K562 (cell line): Measurements from ENCODE around the gene SPATA24. TPM values are rescaled to one million over a fixed set of nuclear protein-coding genes. Genes with fewer than 3 reads are reported as not detected.
A peak's percentile ranks its signal among the peaks of the same experiment; 100 is the strongest.

Experiments
- ATAC-seq: fragments of 200-7000 bp; cut with Tn5 transposase; 3 replicates; pipeline ENCODE4 v1.9.1; 2020; ENCODE audit warnings: moderate library complexity
- BruUV-seq: library from RNA; stranded (reverse); fragments of 400-500 nt; replicated peaks from 2 replicates; lab custom pipeline; 2021; lab: Mats Ljungman, UMichigan
- CTCF ChIA-PET: fragments of 300-600 bp; formaldehyde crosslinking; extraction: SDS; loops from one replicate; lab custom pipeline; 2021; ENCODE audit warnings: low intra/inter-chr PET ratio; lab: Yijun Ruan, JAX
- POLR2A ChIA-PET: fragments of 300-600, 350-650 bp; sonication (Branson Sonifier 250); formaldehyde crosslinking; extraction: SDS; loops from one replicate; lab custom pipeline; 2021; ENCODE audit warnings: antibody characterized with exemption, inconsistent platforms; lab: Yijun Ruan, JAX
- DNase-seq, 4 experiments: peaks; one replicate each; pipeline versions ENCODE4 v3.0.0 to v3.0.0-alpha.2; 2011 to 2018; ENCODE audit warnings: low spot score in 3 of 4, mixed read lengths in 3 of 4; ENCODE audit errors: extremely low read depth in 1 of 4
- FAIRE-seq: peaks from 2 replicates; lab custom pipeline; 2011; peaks lifted over from hg19 to GRCh38; lab: Jason Lieb, UNC
- H2AFZ ChIP-seq: 2 replicates; pipeline ENCODE4 v1.6.0; 2011; ENCODE audit warnings: low read depth, low read length, control low read depth, inconsistent platforms
- H3K27ac ChIP-seq: fragments of 200-600 bp; 3 replicates; pipeline ENCODE4 v1.8.0; 2011; ENCODE audit warnings: low read depth, mild to moderate bottlenecking, control low read depth, inconsistent platforms, low read length, moderate library complexity, mixed read lengths; ENCODE audit errors: extremely low read depth
- H3K27me3 ChIP-seq, 2 experiments: fragments of 300-600 bp in 1 of 2; 2 replicates in 1 of 2; 3 replicates in 1 of 2; pipeline versions ENCODE4 v1.6.0 to v1.8.0; 2011; ENCODE audit warnings: inconsistent platforms in 2 of 2, low read length in 2 of 2, mild to moderate bottlenecking in 1 of 2, mixed read lengths in 1 of 2, moderate library complexity in 1 of 2; ENCODE audit not compliant: control insufficient read depth in 2 of 2, insufficient read depth in 2 of 2
- H3K36me3 ChIP-seq: fragments of 300-600 bp; 3 replicates; pipeline ENCODE4 v1.8.0; 2011; ENCODE audit warnings: mild to moderate bottlenecking, low read length, inconsistent platforms; ENCODE audit not compliant: control insufficient read depth, insufficient read depth
- H3K4me1 ChIP-seq, 2 experiments: fragments of 200-600 bp in 1 of 2; replicated peaks in 1 of 2; 2 replicates in 1 of 2; 3 replicates in 1 of 2; pipeline versions ENCODE4 v1.5.1 to v1.8.0; 2011; ENCODE audit warnings: inconsistent platforms in 2 of 2, low read length in 2 of 2, mild to moderate bottlenecking in 1 of 2, mixed read lengths in 1 of 2, moderate library complexity in 1 of 2; ENCODE audit not compliant: control insufficient read depth in 2 of 2, insufficient read depth in 2 of 2
- H3K4me2 ChIP-seq: 2 replicates; pipeline ENCODE4 v1.6.1; 2011; ENCODE audit warnings: low read length, control low read depth, inconsistent platforms, mixed read lengths; ENCODE audit not compliant: insufficient read depth
- H3K4me3 ChIP-seq: fragments of 200-600 bp; sonication (generic), shearing (Covaris generic); 2 replicates; pipeline ENCODE4 v1.5.1; 2016; ENCODE audit warnings: control low read depth, inconsistent platforms
- H3K79me2 ChIP-seq: fragments of 200-600 bp; 3 replicates; pipeline ENCODE4 v1.8.0; 2011; ENCODE audit warnings: low read length, inconsistent platforms; ENCODE audit not compliant: control insufficient read depth, insufficient read depth
- H3K9ac ChIP-seq, 2 experiments: 2 replicates each; pipeline versions ENCODE4 v1.6.0 to v1.6.1; 2011; ENCODE audit warnings: low read depth in 2 of 2, low read length in 2 of 2, control low read depth in 1 of 2, inconsistent platforms in 1 of 2, mild to moderate bottlenecking in 1 of 2, mixed read lengths in 1 of 2; ENCODE audit not compliant: insufficient read depth in 1 of 2
- H3K9me1 ChIP-seq: one replicate; pipeline ENCODE4 v1.6.0; 2011; ENCODE audit warnings: inconsistent platforms, mild to moderate bottlenecking, low read length, moderate library complexity; ENCODE audit not compliant: control insufficient read depth, insufficient read depth
- H3K9me3 ChIP-seq: replicated peaks from 2 replicates; pipeline ENCODE4 v1.5.1; 2011; ENCODE audit warnings: low read depth, low read length, inconsistent platforms; ENCODE audit not compliant: control insufficient read depth, insufficient read depth
- H4K20me1 ChIP-seq: replicated peaks from 2 replicates; pipeline ENCODE4 v1.6.1; 2011; ENCODE audit warnings: low read length, inconsistent platforms, mixed read lengths; ENCODE audit not compliant: control insufficient read depth, insufficient read depth
- RBM14 ChIP-seq: fragments of 200-400 bp; formaldehyde crosslinking; IDR thresholded peaks from 2 replicates; pipeline ENCODE4 v1.6.1; 2018; ENCODE audit warnings: low read depth, mild to moderate bottlenecking, low read length, moderate library complexity, borderline replicate concordance; ENCODE audit not compliant: insufficient read depth
- ZNF184 ChIP-seq: sonication (generic); formaldehyde crosslinking; IDR thresholded peaks from 2 replicates; pipeline ENCODE4 v1.5.0; 2020; ENCODE audit warnings: missing genetic modification reagents
- WGBS: fragments of 100-300 bp; shearing (Covaris generic); methylation state at CpG from one replicate; pipeline ENCODE4 v1.1.6; 2016; ENCODE audit warnings: low coverage, mixed read lengths; ENCODE audit not compliant: insufficient coverage; ENCODE audit errors: missing lambda C conversion rate; 5-methylcytosine and 5-hydroxymethylcytosine counted together
- in situ Hi-C: fragments of 300-500 bp; cut with MboI; formaldehyde crosslinking; loops from 4 replicates; pipeline ENCODE4 v1.15.0; 2018; ENCODE audit warnings: inconsistent platforms, mixed read lengths
- intact Hi-C: fragments of 100-400 bp; cut with micrococcal nuclease; formaldehyde crosslinking; loops from 2 replicates; pipeline ENCODE4 v1.14.2; 2022
- polyA plus RNA-seq, 8 experiments: library from polyadenylated mRNA; depleted of rRNA in 4 of 8; stranded (reverse) in 5 of 8; unstranded in 3 of 8; fragments of >200 nt; fragmentation: Nextera tagmentation in 2 of 8; fragmentation: Illumina TruSeq in 1 of 8; extraction: Ambion mirVana in 2 of 8; extraction: Trizol in 1 of 8; gene quantifications; 2 replicates each; pipeline versions ENCODE4 v1.2.1 to v1.2.3, GENCODE V29; 2011 to 2014; ENCODE audit warnings: inconsistent platforms in 1 of 8, missing spikeins in 1 of 8
- total RNA-seq, 7 experiments: library from RNA; depleted of rRNA in 6 of 7; stranded (reverse); fragments of >200 nt in 6 of 7; fragmentation: Illumina TruSeq in 2 of 7; extraction: Trizol in 2 of 7; gene quantifications; 2 replicates each; pipeline versions ENCODE4 v1.2.1 to v1.2.3, GENCODE V29; 2011 to 2021; ENCODE audit warnings: low replicate concordance in 1 of 7
- TF ChIP-seq, protein P1 (sequence below): fragments of 250-450 bp; sonication (Bioruptor Pico); IDR thresholded peaks from 2 replicates; pipeline ENCODE4 v1.8.0; 2021; ENCODE audit warnings: moderate library complexity, mild to moderate bottlenecking, inconsistent platforms
- TF ChIP-seq, protein P2 (sequence below): sonication (generic); formaldehyde crosslinking; IDR thresholded peaks from 2 replicates; pipeline ENCODE4 v1.8.1; 2023; ENCODE audit warnings: mild to moderate bottlenecking, missing genetic modification reagents

The SPATA24 gene
- total and polyA plus RNA-seq, 9 of the 15 experiments (the other 6 are each of a cell fraction or from before 2014, with no cell fraction given): 4.1 to 12.6 (median 8.0) TPM

DNA sequence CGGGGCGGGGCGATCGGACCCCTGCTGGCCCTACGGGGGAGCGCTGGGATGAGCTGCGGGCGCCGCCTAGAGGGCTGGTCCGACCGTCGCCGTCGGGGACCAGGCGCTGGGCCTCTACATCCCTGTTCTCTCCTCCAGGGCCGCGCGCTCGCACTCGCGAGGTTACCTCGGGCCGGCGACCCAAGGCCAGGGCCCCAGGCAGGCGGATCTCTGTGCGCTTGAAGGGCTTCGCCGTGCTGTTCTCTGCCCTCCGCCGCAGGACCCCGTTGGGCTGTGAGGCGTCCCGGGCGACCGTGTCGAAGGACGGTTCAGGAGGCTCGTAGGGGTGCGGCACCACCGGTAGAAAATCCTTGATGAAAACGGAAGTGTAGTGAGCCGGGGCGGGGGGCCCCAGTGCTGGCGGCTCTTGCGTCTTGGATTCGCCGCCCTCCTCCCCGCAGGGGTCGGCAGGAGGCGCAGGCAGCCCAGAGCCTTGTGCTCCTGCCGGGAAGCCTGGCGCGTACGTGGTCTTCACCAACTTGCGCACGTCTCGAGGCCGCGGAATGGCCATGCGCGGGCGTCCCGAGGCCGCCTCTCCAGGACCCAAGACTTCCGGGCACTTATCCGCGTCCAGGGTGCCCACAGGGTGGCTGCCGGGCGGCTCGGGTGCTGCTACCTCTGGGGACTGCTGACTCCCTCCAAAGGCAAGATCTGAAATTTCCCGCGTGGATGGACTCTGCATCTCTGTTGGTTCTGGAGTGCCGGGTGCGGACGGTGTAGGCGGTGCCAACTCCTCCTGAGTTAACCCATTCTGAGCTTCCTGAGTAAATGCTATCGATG lies 11.0 kb downstream of the SPATA24 start:
- intact Hi-C loops: no loop called here
- no peak overlapping the region for H3K4me2 ChIP-seq
- no TSS peak for BruUV-seq

More for the DNA sequence above, 11.0 kb downstream of the SPATA24 start:
- H3K4me3 ChIP-seq: no peak overlapping the region
- 96% methylated on average over 19 of the region's 77 CpGs for WGBS
- no peaks in the 10 kb centered on the region for H4K20me1 ChIP-seq
- H3K4me1 ChIP-seq: peaks cover 7 to 23% of the 10 kb centered on the region in 2 experiments
- in situ Hi-C loops: no loop called here
- no peak for DNase-seq
- H3K79me2 ChIP-seq: no peaks in the 10 kb centered on the region
- POLR2A ChIA-PET: no interaction called here
- FAIRE-seq: no peak
- H3K9me1 ChIP-seq: no peaks in the 10 kb centered on the region
- CTCF ChIA-PET: no interaction called here
- H2AFZ ChIP-seq: no peak overlapping the region
- no peaks in the 10 kb centered on the region; the same call in 1 of the 2 replicates for H3K9me3 ChIP-seq
- no peaks in the 10 kb centered on the region for H3K36me3 ChIP-seq
- no peak for ATAC-seq
- H3K27me3 ChIP-seq: no peaks in the 10 kb centered on the region
- TF ChIP-seq RBM14 (0 out of 2 replicates have a peak, but pooled peaks have one; percentile 66), ZNF184 (CRISPR knock-in tag) (no peak)
- TF ChIP-seq, protein P1, sequence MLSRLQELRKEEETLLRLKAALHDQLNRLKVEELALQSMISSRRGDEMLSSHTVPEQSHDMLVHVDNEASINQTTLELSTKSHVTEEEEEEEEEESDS (CRISPR knock-in tag): no peak
- TF ChIP-seq, protein P2, sequence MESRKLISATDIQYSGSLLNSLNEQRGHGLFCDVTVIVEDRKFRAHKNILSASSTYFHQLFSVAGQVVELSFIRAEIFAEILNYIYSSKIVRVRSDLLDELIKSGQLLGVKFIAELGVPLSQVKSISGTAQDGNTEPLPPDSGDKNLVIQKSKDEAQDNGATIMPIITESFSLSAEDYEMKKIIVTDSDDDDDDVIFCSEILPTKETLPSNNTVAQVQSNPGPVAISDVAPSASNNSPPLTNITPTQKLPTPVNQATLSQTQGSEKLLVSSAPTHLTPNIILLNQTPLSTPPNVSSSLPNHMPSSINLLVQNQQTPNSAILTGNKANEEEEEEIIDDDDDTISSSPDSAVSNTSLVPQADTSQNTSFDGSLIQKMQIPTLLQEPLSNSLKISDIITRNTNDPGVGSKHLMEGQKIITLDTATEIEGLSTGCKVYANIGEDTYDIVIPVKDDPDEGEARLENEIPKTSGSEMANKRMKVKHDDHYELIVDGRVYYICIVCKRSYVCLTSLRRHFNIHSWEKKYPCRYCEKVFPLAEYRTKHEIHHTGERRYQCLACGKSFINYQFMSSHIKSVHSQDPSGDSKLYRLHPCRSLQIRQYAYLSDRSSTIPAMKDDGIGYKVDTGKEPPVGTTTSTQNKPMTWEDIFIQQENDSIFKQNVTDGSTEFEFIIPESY (CRISPR knock-in tag): peak; percentile 50; the same call in 1 of the 2 replicates
- H3K9ac ChIP-seq: no peak overlapping the region
- H3K27ac ChIP-seq: no peak overlapping the region
